OCI-LY7 (cell line): ENCODE data around the gene S1PR1. TPM values are rescaled to one million over a fixed set of nuclear protein-coding genes. Genes with fewer than 3 reads are reported as not detected.

Experiments used
- BruUV-seq: library from RNA; stranded (reverse); fragments of 400-500 nt; replicated peaks from 2 replicates; lab custom pipeline; 2021; lab: Mats Ljungman, UMichigan
- CTCF ChIA-PET: fragments of 300-600 bp; sonication (Branson Sonifier 250); formaldehyde crosslinking; loops from one replicate; lab custom pipeline; 2022; ENCODE audit warnings: antibody characterized with exemption; ENCODE audit not compliant: unreplicated experiment; lab: Charles Lee
- POLR2A ChIA-PET: fragments of 300-600 bp; sonication (Branson Sonifier 250); formaldehyde crosslinking; loops from one replicate; lab custom pipeline; 2022; ENCODE audit warnings: antibody characterized with exemption; lab: Charles Lee
- DNase-seq: peaks from one replicate; pipeline ENCODE4 v3.0.0-alpha.2; 2015; ENCODE audit warnings: low spot score
- H2AFZ ChIP-seq: fragments of 200-600 bp; sonication (generic), shearing (Covaris generic); 2 replicates; pipeline ENCODE4 v1.6.1; 2014; ENCODE audit warnings: mild to moderate bottlenecking, antibody characterized with exemption, low read length, moderate library complexity
- H3K27ac ChIP-seq: fragments of 200-600 bp; sonication (generic); 2 replicates; pipeline ENCODE4 v1.5.1; 2014; ENCODE audit warnings: mixed run types, low read depth, mild to moderate bottlenecking, moderate library complexity, low read length, inconsistent platforms; ENCODE audit not compliant: poor library complexity, severe bottlenecking
- H3K36me3 ChIP-seq: fragments of 200-600 bp; sonication (generic); 2 replicates; pipeline ENCODE4 v1.6.1; 2014; ENCODE audit warnings: mild to moderate bottlenecking, antibody characterized with exemption, low read length, moderate library complexity, mixed read lengths; ENCODE audit not compliant: insufficient read depth
- H3K4me1 ChIP-seq: fragments of 200-600 bp; sonication (generic); 2 replicates; pipeline ENCODE4 v1.5.1; 2014; ENCODE audit warnings: mild to moderate bottlenecking, low read length; ENCODE audit not compliant: insufficient read depth, poor library complexity, severe bottlenecking
- H3K4me2 ChIP-seq: fragments of 200-600 bp; sonication (generic); 2 replicates; pipeline ENCODE4 v1.6.1; 2014; ENCODE audit warnings: mild to moderate bottlenecking, low read length
- H3K4me3 ChIP-seq: fragments of 200-600 bp; sonication (generic); 2 replicates; pipeline ENCODE4 v1.5.1; 2014; ENCODE audit warnings: mild to moderate bottlenecking, low read depth, low read length; ENCODE audit not compliant: poor library complexity, severe bottlenecking
- H3K79me2 ChIP-seq: fragments of 200-600 bp; sonication (generic); 2 replicates; pipeline ENCODE4 v1.6.1; 2016; ENCODE audit warnings: low read depth, mild to moderate bottlenecking, low read length, moderate library complexity, mixed read lengths; ENCODE audit not compliant: insufficient read depth
- H3K9me2 ChIP-seq: fragments of 200-600 bp; sonication (generic); 2 replicates; pipeline ENCODE4 v1.6.1; 2016; ENCODE audit warnings: mild to moderate bottlenecking, low read length, mixed read lengths; ENCODE audit not compliant: insufficient read depth
- H3K9me3 ChIP-seq: fragments of 200-600 bp; sonication (generic); 2 replicates; pipeline ENCODE4 v1.6.1; 2014; ENCODE audit warnings: mild to moderate bottlenecking, mixed run types, low read length, mixed read lengths
- H4K20me1 ChIP-seq: fragments of 200-600 bp; sonication (generic); 2 replicates; pipeline ENCODE4 v1.6.1; 2014; ENCODE audit warnings: mild to moderate bottlenecking, antibody characterized with exemption, low read length, moderate library complexity, mixed read lengths; ENCODE audit not compliant: insufficient read depth
- EZH2phosphoT487 ChIP-seq: fragments of 200-600 bp; sonication (generic); IDR thresholded peaks from 2 replicates; pipeline ENCODE4 v1.6.1; 2018; ENCODE audit warnings: low read depth, borderline replicate concordance, mild to moderate bottlenecking, mixed run types, antibody characterized with exemption, low read length, moderate library complexity, mixed read lengths
- intact Hi-C: fragments of 100-400 bp; cut with micrococcal nuclease; formaldehyde crosslinking; loops from one replicate; pipeline ENCODE4 v1.10.0; 2022; ENCODE audit not compliant: unreplicated experiment
- total RNA-seq, 2 experiments: library from RNA; depleted of rRNA in 1 of 2; stranded (reverse); fragments of >200 nt in 1 of 2; shearing (Covaris generic) in 1 of 2; gene quantifications; 2 replicates each; pipeline ENCODE4 v1.2.3, GENCODE V29; 2014 to 2022
- TF ChIP-seq, protein P1 (sequence below): fragments of 200-600 bp; sonication (generic); conservative IDR thresholded peaks from 2 replicates; pipeline ENCODE4 v1.5.1; 2014; ENCODE audit warnings: mild to moderate bottlenecking, antibody characterized with exemption, low read length, moderate library complexity, mixed read lengths

The S1PR1 gene
- total RNA-seq, 2 experiments from 2014 or later: 0.41 TPM; not detected in 1

DNA sequence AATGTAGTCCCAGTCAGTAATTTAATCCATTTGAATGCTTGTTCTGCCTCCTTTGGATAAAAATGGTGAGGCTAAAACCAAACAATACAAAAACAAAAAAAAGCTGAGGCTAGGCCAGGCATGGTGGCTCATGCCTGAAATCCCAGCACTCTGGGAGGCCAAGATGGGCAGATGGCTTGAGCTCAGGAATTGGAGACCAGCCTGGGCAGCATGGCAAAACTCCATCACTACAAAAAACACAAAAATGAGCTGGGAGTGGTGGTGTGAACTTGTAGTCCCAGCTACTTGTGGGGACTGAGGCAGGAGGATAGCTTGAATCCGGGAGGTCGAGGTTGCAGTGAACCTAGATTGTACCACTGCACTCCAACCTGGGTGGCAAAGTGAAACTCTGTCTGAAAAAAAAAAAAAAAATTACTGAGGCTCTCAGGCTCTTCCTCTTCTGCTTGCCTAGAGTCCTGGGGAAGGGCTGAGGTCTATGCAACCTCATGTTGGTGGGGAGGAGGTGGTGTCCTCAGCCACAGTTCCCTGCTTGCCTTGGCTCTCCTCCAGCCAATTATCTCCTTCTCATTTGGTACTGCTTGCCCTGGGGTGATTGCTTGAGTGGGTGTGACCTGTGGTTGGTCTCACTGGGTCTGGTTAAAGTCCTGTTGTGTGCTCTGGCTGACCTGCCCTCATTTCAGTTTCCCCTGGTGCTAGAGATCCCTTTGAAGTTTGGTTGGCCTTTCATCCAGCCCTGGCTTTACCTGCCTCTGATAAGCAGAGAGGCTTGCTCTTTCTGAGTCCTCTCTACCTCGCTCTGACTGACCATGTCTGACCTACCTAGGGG, 20.9 kb downstream of the S1PR1 start:
- no peak overlapping the region for H3K4me2 ChIP-seq
- H3K9me2 ChIP-seq: no peaks in the 10 kb centered on the region
- peaks cover 7% of the 10 kb centered on the region for H3K4me1 ChIP-seq
- H4K20me1 ChIP-seq: no peaks in the 10 kb centered on the region
- no peak for DNase-seq
- no peaks in the 10 kb centered on the region for H3K9me3 ChIP-seq
- H3K36me3 ChIP-seq: no peaks in the 10 kb centered on the region
- TF ChIP-seq, protein P1, sequence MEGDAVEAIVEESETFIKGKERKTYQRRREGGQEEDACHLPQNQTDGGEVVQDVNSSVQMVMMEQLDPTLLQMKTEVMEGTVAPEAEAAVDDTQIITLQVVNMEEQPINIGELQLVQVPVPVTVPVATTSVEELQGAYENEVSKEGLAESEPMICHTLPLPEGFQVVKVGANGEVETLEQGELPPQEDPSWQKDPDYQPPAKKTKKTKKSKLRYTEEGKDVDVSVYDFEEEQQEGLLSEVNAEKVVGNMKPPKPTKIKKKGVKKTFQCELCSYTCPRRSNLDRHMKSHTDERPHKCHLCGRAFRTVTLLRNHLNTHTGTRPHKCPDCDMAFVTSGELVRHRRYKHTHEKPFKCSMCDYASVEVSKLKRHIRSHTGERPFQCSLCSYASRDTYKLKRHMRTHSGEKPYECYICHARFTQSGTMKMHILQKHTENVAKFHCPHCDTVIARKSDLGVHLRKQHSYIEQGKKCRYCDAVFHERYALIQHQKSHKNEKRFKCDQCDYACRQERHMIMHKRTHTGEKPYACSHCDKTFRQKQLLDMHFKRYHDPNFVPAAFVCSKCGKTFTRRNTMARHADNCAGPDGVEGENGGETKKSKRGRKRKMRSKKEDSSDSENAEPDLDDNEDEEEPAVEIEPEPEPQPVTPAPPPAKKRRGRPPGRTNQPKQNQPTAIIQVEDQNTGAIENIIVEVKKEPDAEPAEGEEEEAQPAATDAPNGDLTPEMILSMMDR: no peak
- TF ChIP-seq EZH2phosphoT487: no peak
- BruUV-seq: no TSS peak
- H3K27ac ChIP-seq: no peak overlapping the region
- H2AFZ ChIP-seq: no peak overlapping the region
- H3K4me3 ChIP-seq: no peak overlapping the region
- intact Hi-C loops: no loop called here
- POLR2A ChIA-PET: interaction anchor here (0.7 kb wide), 2 partner anchors 270 to 377 kb away, joined by 5 to 6 read pairs; no protein-coding TSS in a partner anchor
- CTCF ChIA-PET: interaction anchor here (0.7 kb wide), 1 partner anchor 11 kb away, joined by 3 read pairs; no protein-coding TSS in a partner anchor
- no peaks in the 10 kb centered on the region for H3K79me2 ChIP-seq

DNA sequence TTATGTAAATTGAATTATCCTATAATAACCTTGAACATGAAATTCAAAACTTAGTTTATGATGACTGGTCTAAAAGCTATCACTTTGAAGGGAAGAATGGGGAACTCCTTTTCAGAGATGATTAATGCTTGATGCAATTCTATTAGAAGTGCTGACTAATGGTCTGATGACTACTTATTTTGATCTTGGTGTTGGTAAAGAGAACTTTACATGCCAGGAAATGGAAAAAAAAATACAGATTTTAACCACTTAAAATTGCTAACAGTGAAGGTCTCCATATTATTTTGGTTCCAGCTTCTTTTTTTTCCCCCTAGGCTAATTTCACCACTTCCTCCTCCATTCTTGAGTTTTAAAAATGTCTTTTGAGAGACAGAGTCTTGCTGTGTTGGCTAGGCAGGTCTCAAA, 22.9 kb downstream of the S1PR1 start:
- no peaks in the 10 kb centered on the region for H3K9me2 ChIP-seq
- H3K79me2 ChIP-seq: no peaks in the 10 kb centered on the region
- intact Hi-C loops: no loop called here
- H3K36me3 ChIP-seq: no peaks in the 10 kb centered on the region
- DNase-seq: no peak
- no peak overlapping the region for H3K27ac ChIP-seq
- peaks cover 7% of the 10 kb centered on the region for H3K4me1 ChIP-seq
- ChIA-PET POLR2A (no interaction called here), CTCF (interaction anchor here (0.8 kb wide), 1 partner anchor 12 kb away, joined by 3 read pairs; no protein-coding TSS in a partner anchor)
- H3K9me3 ChIP-seq: no peaks in the 10 kb centered on the region
- H4K20me1 ChIP-seq: no peaks in the 10 kb centered on the region
- no peak for TF ChIP-seq EZH2phosphoT487
- TF ChIP-seq, protein P1: no peak
- no peak overlapping the region for H3K4me2 ChIP-seq
- BruUV-seq: no TSS peak
- H3K4me3 ChIP-seq: no peak overlapping the region
- H2AFZ ChIP-seq: no peak overlapping the region
